ENCODE results near the gene CDC37L1.

The CDC37L1 gene

GRCh38 chr9:4669890-4670289 is 9.5 kb upstream of the CDC37L1 start:
- no peak for DNase-seq

- DNase-seq, result no peak
Observed at GRCh38 chr9:4670591-4670990, 8.8 kb upstream of the CDC37L1 start.

- no peak for DNase-seq
Observed at GRCh38 chr9:4671737-4672136, 7.6 kb upstream of the CDC37L1 start.

GRCh38 chr9:4674783-4675182 is 4.6 kb upstream of the CDC37L1 start:
- no peak for DNase-seq

GRCh38 chr9:4677392-4677791 is 2.0 kb upstream of the CDC37L1 start:
- DNase-seq, result no peak

- DNase-seq, result no peak
Observed at GRCh38 chr9:4678679-4679267, 596 bp upstream of the CDC37L1 start.

GRCh38 chr9:4680173-4680525 is 780 bp downstream of the CDC37L1 start:
- DNase-seq, result no peak

GRCh38 chr9:4680750-4681149 is 1.4 kb downstream of the CDC37L1 start:
- DNase-seq, result no peak

- DNase-seq, result no peak
Observed at GRCh38 chr9:4684820-4685219, 5.5 kb downstream of the CDC37L1 start.

- DNase-seq, result no peak
Observed at GRCh38 chr9:4686112-4686511, 6.7 kb downstream of the CDC37L1 start.

- no peak for DNase-seq
Observed at GRCh38 chr9:4686584-4686983, 7.2 kb downstream of the CDC37L1 start.

GRCh38 chr9:4689021-4689420 is 9.7 kb downstream of the CDC37L1 start:
- no peak for DNase-seq

- DNase-seq, result no peak
Observed at GRCh38 chr9:4689687-4690104, 10.3 kb downstream of the CDC37L1 start.

- DNase-seq, result no peak
Observed at GRCh38 chr9:4690144-4690543, 10.8 kb downstream of the CDC37L1 start.

GRCh38 chr9:4691795-4692194 is 12.4 kb downstream of the CDC37L1 start:
- no peak for DNase-seq

- DNase-seq, result no peak
Observed at GRCh38 chr9:4700091-4700490, 20.7 kb downstream of the CDC37L1 start.

- DNase-seq, result no peak
Observed at GRCh38 chr9:4700932-4701331, 21.6 kb downstream of the CDC37L1 start.

- DNase-seq, result no peak
Observed at GRCh38 chr9:4701526-4701925, 22.2 kb downstream of the CDC37L1 start.

GRCh38 chr9:4704129-4704528 is 24.8 kb downstream of the CDC37L1 start:
- no peak for DNase-seq

GRCh38 chr9:4706021-4706420 is 26.7 kb downstream of the CDC37L1 start:
- no peak for DNase-seq

- no peak for DNase-seq
Observed at GRCh38 chr9:4706971-4707622, 27.7 kb downstream of the CDC37L1 start.

- DNase-seq, result no peak
Observed at GRCh38 chr9:4709380-4709779, 30.0 kb downstream of the CDC37L1 start.

GRCh38 chr9:4713849-4714248 is 34.5 kb downstream of the CDC37L1 start:
- DNase-seq, result no peak

GRCh38 chr9:4714266-4715016 is 35.1 kb downstream of the CDC37L1 start:
- DNase-seq, result no peak
